ENCODE results near the gene MAEA. TPM values are rescaled to one million over a fixed set of nuclear protein-coding genes. Genes with fewer than 3 reads are reported as not detected.

The MAEA gene
- total and polyA plus RNA-seq, 9 of the 15 experiments (the other 6 are each of a cell fraction or from before 2014, with no cell fraction given), result 2.1 to 86.5 (median 45.0) TPM

DNA sequence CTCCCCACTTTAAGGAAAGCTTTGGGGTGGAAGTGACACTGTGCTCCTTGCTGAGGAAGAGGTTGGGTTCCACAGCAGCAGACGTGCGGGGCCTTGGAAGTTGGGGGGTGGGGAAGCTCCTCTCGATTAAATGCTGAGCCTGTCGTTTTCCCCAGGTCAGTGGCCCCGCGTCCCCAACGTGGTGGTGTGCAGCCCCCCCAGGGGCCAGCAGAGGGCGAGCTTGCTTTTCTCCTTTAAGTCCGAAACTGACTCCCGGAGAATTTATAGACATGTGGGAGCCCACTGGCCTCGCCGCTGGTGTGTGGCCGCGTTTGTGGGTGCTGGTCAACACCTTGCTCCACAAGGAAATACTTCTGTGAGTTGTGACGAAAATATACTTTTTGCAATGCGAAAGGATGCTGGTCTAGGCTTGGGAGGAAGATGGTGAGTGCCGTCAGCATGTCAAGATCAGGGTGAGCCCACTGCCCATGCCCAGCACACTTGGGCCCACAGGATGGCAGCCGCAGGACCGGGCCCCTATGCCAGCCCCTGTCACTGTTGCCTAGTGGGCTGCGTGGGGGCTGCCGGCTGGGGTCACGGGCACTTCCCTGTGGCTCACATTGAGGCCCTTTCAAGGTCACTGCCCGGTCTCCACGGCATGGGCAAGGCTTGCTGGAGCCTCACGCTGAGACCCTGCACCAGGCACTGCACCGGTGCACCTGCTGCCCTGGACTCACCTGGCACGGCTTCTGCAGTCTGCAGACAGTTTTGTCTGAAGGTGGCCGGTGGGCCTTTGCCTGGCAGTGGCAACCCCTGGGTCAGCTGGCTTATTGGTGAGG lies 66.7 kb downstream of the MAEA start (continued):
- TF ChIP-seq MAZ (CRISPR knock-in tag; conservative IDR thresholded peaks at IDR 0.05 in 1 of 2, IDR thresholded peaks at IDR 0.05 in 1 of 2) (peak in 1 of 2 experiments; percentile 15; a peak in 1 of 4 replicates), RAD21 (CRISPR knock-in tag; conservative IDR thresholded peaks at IDR 0.05 in 1 of 2, IDR thresholded peaks at IDR 0.05 in 1 of 2) (peak; percentile 80 to 84), MAX (CRISPR knock-in tag; IDR thresholded peaks at IDR 0.05) (0 out of 2 replicates have a peak, but pooled peaks have one; percentile 9), SMC3 (conservative IDR thresholded peaks at IDR 0.05; ENCODE audit: insufficient read depth, low read depth, low read length) (peak; percentile 77), ZNF584 (CRISPR knock-in tag; IDR thresholded peaks at IDR 0.05; ENCODE audit: low read depth) (no peak), FOS (IDR thresholded peaks at IDR 0.05; ENCODE audit: extremely low read depth, insufficient read length) (no peak), REST (IDR thresholded peaks at IDR 0.05; ENCODE audit: borderline replicate concordance) (peak; percentile 80), REST (CRISPR knock-in tag; IDR thresholded peaks at IDR 0.05; ENCODE audit: low read depth) (no peak), CXXC5 (CRISPR knock-in tag; IDR thresholded peaks at IDR 0.05) (0 out of 2 replicates have a peak, but pooled peaks have one; percentile 26), MAFG (tag; conservative IDR thresholded peaks at IDR 0.05) (peak; percentile 60; the same call in 1 of the 2 replicates), RBBP5 (IDR thresholded peaks at IDR 0.05; ENCODE audit: borderline replicate concordance, insufficient read depth, low read length, poor library complexity, severe bottlenecking) (no peak), POLR2AphosphoS5 (IDR thresholded peaks at IDR 0.05; ENCODE audit: control insufficient read depth, insufficient read depth, low read depth, low read length) (no peak), STAG1 (CRISPR knock-in tag; IDR thresholded peaks at IDR 0.05; ENCODE audit: borderline replicate concordance) (peak; percentile 74; the same call in 1 of the 2 replicates), CC2D1A (IDR thresholded peaks at IDR 0.05) (peak; percentile 50; the same call in 1 of the 2 replicates), ZNF445 (CRISPR knock-in tag; IDR thresholded peaks at IDR 0.05; ENCODE audit: low read depth) (no peak)
- TF ChIP-seq, protein P1, sequence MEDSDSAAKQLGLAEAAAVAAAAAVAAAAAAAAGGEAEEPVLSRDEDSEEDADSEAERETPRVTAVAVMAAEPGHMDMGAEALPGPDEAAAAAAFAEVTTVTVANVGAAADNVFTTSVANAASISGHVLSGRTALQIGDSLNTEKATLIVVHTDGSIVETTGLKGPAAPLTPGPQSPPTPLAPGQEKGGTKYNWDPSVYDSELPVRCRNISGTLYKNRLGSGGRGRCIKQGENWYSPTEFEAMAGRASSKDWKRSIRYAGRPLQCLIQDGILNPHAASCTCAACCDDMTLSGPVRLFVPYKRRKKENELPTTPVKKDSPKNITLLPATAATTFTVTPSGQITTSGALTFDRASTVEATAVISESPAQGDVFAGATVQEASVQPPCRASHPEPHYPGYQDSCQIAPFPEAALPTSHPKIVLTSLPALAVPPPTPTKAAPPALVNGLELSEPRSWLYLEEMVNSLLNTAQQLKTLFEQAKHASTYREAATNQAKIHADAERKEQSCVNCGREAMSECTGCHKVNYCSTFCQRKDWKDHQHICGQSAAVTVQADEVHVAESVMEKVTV (CRISPR knock-in tag; IDR thresholded peaks at IDR 0.05), result peak; percentile 77
